A549 (cell line): ENCODE measurements around the gene REM2. TPM values are rescaled to one million over a fixed set of nuclear protein-coding genes. Genes with fewer than 3 reads are reported as not detected.

Experiments used
- ATAC-seq, 2 experiments: fragments of 200-7000 bp in 1 of 2; fragments of >200 bp in 1 of 2; cut with Nextera tagmentation in 1 of 2; cut with Tn5 transposase in 1 of 2; 3 replicates each; pipeline versions ENCODE4 v1.8.0 to v1.9.1; 2018 to 2020; ENCODE audit warnings: mild to moderate bottlenecking in 1 of 2, moderate library complexity in 1 of 2
- CTCF ChIA-PET: fragments of 300-600 bp; sonication (Branson Sonifier 250); formaldehyde crosslinking; extraction: SDS; loops from one replicate; lab custom pipeline; 2021; ENCODE audit warnings: antibody characterized with exemption, inconsistent platforms; lab: Yijun Ruan, JAX
- POLR2A ChIA-PET: fragments of 350-600 bp; formaldehyde crosslinking; extraction: SDS; loops from one replicate; lab custom pipeline; 2021; ENCODE audit warnings: antibody characterized with exemption, inconsistent platforms; lab: Yijun Ruan, JAX
- DNase-seq, 2 experiments: peaks; one replicate each; pipeline versions ENCODE4 v3.0.0 to v3.0.0-alpha.2; 2011 to 2016; ENCODE audit warnings: low read depth in 1 of 2, low spot score in 1 of 2
- FAIRE-seq: peaks from 2 replicates; lab custom pipeline; 2011; peaks lifted over from hg19 to GRCh38; lab: Jason Lieb, UNC
- H3K27ac ChIP-seq, 2 experiments: fragments of >200 bp; sonication (Bioruptor Twin); formaldehyde crosslinking; 3 replicates each; pipeline ENCODE4 v1.5.1; 2016 to 2017
- H3K4me1 ChIP-seq: fragments of >200 bp; sonication (Bioruptor Twin); formaldehyde crosslinking; 3 replicates; pipeline ENCODE4 v1.6.1; 2016
- H3K4me2 ChIP-seq: fragments of >200 bp; sonication (Bioruptor Twin); formaldehyde crosslinking; 3 replicates; pipeline ENCODE4 v1.6.1; 2016
- H3K4me3 ChIP-seq: fragments of >200 bp; sonication (Bioruptor Twin); formaldehyde crosslinking; 3 replicates; pipeline ENCODE4 v1.5.1; 2016
- H3K9me3 ChIP-seq: fragments of >200 bp; sonication (Bioruptor Twin); formaldehyde crosslinking; 3 replicates; pipeline ENCODE4 v1.6.1; 2016
- BCL3 ChIP-seq: fragments of >200 bp; sonication (Bioruptor Twin); formaldehyde crosslinking; IDR thresholded peaks from 3 replicates; pipeline ENCODE4 v1.6.1; 2016
- CBX2 ChIP-seq: fragments of 200-600 bp; sonication (generic); IDR thresholded peaks from 2 replicates; pipeline ENCODE4 v1.6.1; 2016; ENCODE audit warnings: low read depth, mild to moderate bottlenecking, borderline replicate concordance
- CBX8 ChIP-seq: fragments of 200-600 bp; sonication (generic); IDR thresholded peaks from 2 replicates; pipeline ENCODE4 v1.6.1; 2016
- CEBPB ChIP-seq, 2 experiments: fragments of >200 bp in 1 of 2; sonication (Bioruptor Twin) in 1 of 2; formaldehyde crosslinking in 1 of 2; IDR thresholded peaks; 2 replicates each; pipeline ENCODE4 v1.6.1; 2012 to 2016
- CTCF ChIP-seq: fragments of >200 bp; sonication (Bioruptor Twin); formaldehyde crosslinking; IDR thresholded peaks from 3 replicates; pipeline ENCODE4 v1.5.1; 2016
- EHMT2 ChIP-seq: fragments of 200-600 bp; sonication (generic); IDR thresholded peaks from 2 replicates; pipeline ENCODE4 v1.6.1; 2016; ENCODE audit warnings: antibody characterized with exemption, low read depth, mild to moderate bottlenecking, moderate library complexity
- FOSB ChIP-seq: fragments of 250-450 bp; sonication (Bioruptor Pico); IDR thresholded peaks from 2 replicates; pipeline ENCODE4 v1.5.0; 2020; ENCODE audit warnings: mild to moderate bottlenecking, moderate library complexity
- FOSL2 ChIP-seq, 2 experiments: fragments of 450-650 bp in 1 of 2; fragments of >200 bp in 1 of 2; sonication (Bioruptor Twin) in 1 of 2; formaldehyde crosslinking; IDR thresholded peaks; 2 replicates each; pipeline versions ENCODE4 v1.5.0 to v1.6.1; 2016 to 2020; ENCODE audit warnings: mild to moderate bottlenecking in 1 of 2, moderate library complexity in 1 of 2
- HDAC2 ChIP-seq: fragments of 200-600 bp; sonication (generic); IDR thresholded peaks from 2 replicates; pipeline ENCODE4 v1.6.1; 2016
- HES2 ChIP-seq: fragments of >200 bp; sonication (Bioruptor Twin); formaldehyde crosslinking; IDR thresholded peaks from 2 replicates; pipeline ENCODE4 v1.6.1; 2016
- HEYL ChIP-seq: fragments of 250-450 bp; sonication (Bioruptor Pico); IDR thresholded peaks from 2 replicates; pipeline ENCODE4 v1.8.0; 2021; ENCODE audit warnings: mild to moderate bottlenecking, moderate library complexity
- HOXB13 ChIP-seq: fragments of 250-450 bp; sonication (Bioruptor Pico); IDR thresholded peaks from 2 replicates; pipeline ENCODE4 v1.5.0; 2020; ENCODE audit warnings: low read depth, mild to moderate bottlenecking, moderate library complexity
- HOXB5 ChIP-seq: fragments of 250-450 bp; sonication (Bioruptor Pico); IDR thresholded peaks from 2 replicates; pipeline ENCODE4 v1.5.0; 2020; ENCODE audit warnings: mild to moderate bottlenecking, moderate library complexity
- KDM1A ChIP-seq: fragments of 200-600 bp; sonication (generic); IDR thresholded peaks from 2 replicates; pipeline ENCODE4 v1.6.1; 2016; ENCODE audit warnings: low read depth, mild to moderate bottlenecking
- KDM5A ChIP-seq: fragments of 200-600 bp; sonication (generic); IDR thresholded peaks from 2 replicates; pipeline ENCODE4 v1.6.1; 2016; ENCODE audit warnings: antibody characterized with exemption, mild to moderate bottlenecking
- MAX ChIP-seq: IDR thresholded peaks from 2 replicates; pipeline ENCODE4 v1.6.1; 2012
- MYC ChIP-seq: IDR thresholded peaks from 2 replicates; pipeline ENCODE4 v1.6.1; 2012; ENCODE audit warnings: mild to moderate bottlenecking, inconsistent platforms, low read length, improper control_type of control experiment, borderline replicate concordance
- NFE2L2 ChIP-seq: fragments of 150-350 bp; conservative IDR thresholded peaks from 2 replicates; pipeline ENCODE4 v1.6.1; 2014; ENCODE audit warnings: low read length
- PHF8 ChIP-seq: fragments of 200-600 bp; sonication (generic); IDR thresholded peaks from 2 replicates; pipeline ENCODE4 v1.6.1; 2016; ENCODE audit warnings: low read depth, mild to moderate bottlenecking, antibody characterized with exemption, moderate library complexity, borderline replicate concordance
- POLR2A ChIP-seq: IDR thresholded peaks from 2 replicates; pipeline ENCODE4 v1.6.1; 2012; ENCODE audit warnings: mild to moderate bottlenecking, low read length
- POLR2AphosphoS2 ChIP-seq: conservative IDR thresholded peaks from 2 replicates; pipeline ENCODE4 v1.6.1; 2012; ENCODE audit warnings: low read length, improper control_type of control experiment, inconsistent platforms
- SMC3 ChIP-seq: fragments of >200 bp; sonication (Bioruptor Twin); formaldehyde crosslinking; IDR thresholded peaks from 3 replicates; pipeline ENCODE4 v1.6.1; 2018; ENCODE audit warnings: inconsistent platforms
- TP53 ChIP-seq: fragments of 250-450 bp; sonication (Bioruptor Pico); IDR thresholded peaks from 2 replicates; pipeline ENCODE4 v1.5.0; 2021; ENCODE audit warnings: mild to moderate bottlenecking, moderate library complexity
- ZNF302 ChIP-seq: fragments of 250-450 bp; sonication (Bioruptor Pico); IDR thresholded peaks from 2 replicates; pipeline ENCODE4 v1.9.0; 2021; ENCODE audit warnings: inconsistent platforms, mild to moderate bottlenecking, moderate library complexity
- ZSCAN20 ChIP-seq: fragments of 250-450 bp; sonication (Bioruptor Pico); IDR thresholded peaks from 2 replicates; pipeline ENCODE4 v1.8.0; 2022; ENCODE audit warnings: mild to moderate bottlenecking, moderate library complexity
- WGBS: methylation state at CpG from one replicate; pipeline ENCODE4 v1.1.6; 2017; ENCODE audit errors: missing lambda C conversion rate; 5-methylcytosine and 5-hydroxymethylcytosine counted together
- polyA plus RNA-seq, 4 experiments: library from polyadenylated mRNA; depleted of rRNA in 3 of 4; stranded (reverse); fragments of >200 nt; fragmentation: RNase III in 1 of 4; extraction: RNeasy Plus Mini Kit Qiagen cat#74134 plus additional on column Dnase treatment in 1 of 4; gene quantifications; 2 replicates in 3 of 4; 3 replicates in 1 of 4; pipeline ENCODE4 v1.2.3, GENCODE V29; 2011 to 2017

Gene REM2
- polyA plus RNA-seq, 2 of the 4 experiments (the other 2 are of a cell fraction) = 0.23 to 0.31 TPM

- TF ChIP-seq CBX2 (no peak), HES2 (no peak), SMC3 (no peak), MAX (no peak), HEYL (CRISPR knock-in tag) (no peak), FOSB (CRISPR knock-in tag) (no peak), ZNF302 (no peak), HOXB5 (CRISPR knock-in tag) (no peak), POLR2A (no peak), BCL3 (no peak), TP53 (no peak), HDAC2 (no peak), EHMT2 (no peak), PHF8 (no peak), ZSCAN20 (CRISPR knock-in tag) (no peak), FOSL2 (IDR thresholded peaks at IDR 0.05) (no peak), FOSL2 (CRISPR knock-in tag; IDR thresholded peaks at IDR 0.05) (no peak), NFE2L2 (no peak)
- ChIA-PET CTCF (interaction anchor here (0.7 to 14.1 kb wide), 9 partner anchors 9 to 283 kb away, joined by 3 to 195 read pairs (median 4); partner anchors contain the start of gene MRPL52), POLR2A (no interaction called here)
- Histone ChIP-seq H3K4me1 (no peaks in the 10 kb centered on the region), H3K4me2 (no peak overlapping the region), H3K27ac (peak overlapping the region in 1 of 2 experiments; percentile 14; a peak in 2 of 6 replicates), H3K9me3 (no peaks in the 10 kb centered on the region), H3K4me3 (no peak overlapping the region)
- 80% methylated on average over 6 of the region's 6 CpGs for WGBS
- ATAC-seq (peak in 1 of 2 experiments; percentile 9; a peak in 1 of 6 replicates), FAIRE-seq (no peak), DNase-seq (no peak)
Measured at GRCh38 chr14:22839159-22839779, 43.8 kb upstream of the REM2 start.

- Histone ChIP-seq H3K4me3 (no peak overlapping the region), H3K4me1 (no peaks in the 10 kb centered on the region), H3K27ac (no peak overlapping the region), H3K9me3 (no peaks in the 10 kb centered on the region), H3K4me2 (no peak overlapping the region)
- ChIA-PET POLR2A (interaction anchor here (0.6 kb wide), 1 partner anchor 61 kb away, joined by 3 read pairs; no protein-coding TSS in a partner anchor), CTCF (interaction anchor here (1.0 to 14.1 kb wide), 4 partner anchors 11 to 285 kb away, joined by 3 to 195 read pairs (median 4); no protein-coding TSS in a partner anchor)
- DNase-seq (no peak), ATAC-seq (no peak), FAIRE-seq (no peak)
- 91% methylated on average over 8 of the region's 9 CpGs for WGBS
- TF ChIP-seq CTCF = no peak
- no peak for TF ChIP-seq KDM5A
- no peak for TF ChIP-seq TP53
- TF ChIP-seq CEBPB (IDR thresholded peaks at IDR 0.05) = no peak
- no peak for TF ChIP-seq CBX8
- no peak for TF ChIP-seq POLR2AphosphoS2
Measured at GRCh38 chr14:22841311-22841710, 41.7 kb upstream of the REM2 start.

- CTCF ChIA-PET = interaction anchor here (1.1 to 14.1 kb wide), 3 partner anchors 10 to 285 kb away, joined by 3 to 195 read pairs (median 5); no protein-coding TSS in a partner anchor
- H3K4me2 ChIP-seq = no peak overlapping the region
- no peak for FAIRE-seq
- TF ChIP-seq MYC (no peak), EHMT2 (no peak), NFE2L2 (no peak), HOXB13 (no peak), KDM1A (no peak)
- TF ChIP-seq, all 56 proteins: peak for 0
- POLR2A ChIA-PET = no interaction called here
- H3K27ac ChIP-seq = no peak overlapping the region
- H3K4me1 ChIP-seq = no peaks in the 10 kb centered on the region
- no peak overlapping the region for H3K4me3 ChIP-seq
- H3K9me3 ChIP-seq = no peaks in the 10 kb centered on the region
- DNase-seq (no peak), ATAC-seq (no peak)
- 64% methylated on average over 8 of the region's 8 CpGs for WGBS
Measured at GRCh38 chr14:22841769-22842168, 41.3 kb upstream of the REM2 start.
